ENCODE results near the gene IDH2.

Gene IDH2

DNA sequence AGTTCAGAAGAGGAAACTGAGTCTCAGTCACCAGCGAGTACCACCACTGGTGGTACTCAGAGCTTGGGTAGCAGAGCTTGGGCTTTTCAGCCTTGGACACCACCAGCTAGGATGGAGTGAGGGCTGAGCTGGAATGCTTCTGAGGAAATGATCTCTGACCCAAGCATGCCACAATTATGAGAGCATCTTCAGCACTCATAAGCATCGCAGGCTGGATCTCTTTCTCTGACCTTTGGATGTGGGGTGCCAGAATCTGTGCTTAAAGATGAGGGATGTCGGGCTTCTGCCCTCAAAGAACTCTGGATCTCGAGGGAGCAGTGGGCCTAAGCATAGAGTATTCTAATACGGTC is 64.8 kb downstream of the IDH2 start:
- Mint-ChIP-seq H3K27ac (peak overlapping the region; percentile 92), H3K9me3 (peaks cover 4% of the 10 kb centered on the region), H3K27me3 (no peaks in the 10 kb centered on the region), H3K36me3 (peaks cover 24% of the 10 kb centered on the region), H3K4me1 (peaks cover 78% of the 10 kb centered on the region), H3K4me3 (peak overlapping the region; percentile 50)
- ATAC-seq = no peak

DNA sequence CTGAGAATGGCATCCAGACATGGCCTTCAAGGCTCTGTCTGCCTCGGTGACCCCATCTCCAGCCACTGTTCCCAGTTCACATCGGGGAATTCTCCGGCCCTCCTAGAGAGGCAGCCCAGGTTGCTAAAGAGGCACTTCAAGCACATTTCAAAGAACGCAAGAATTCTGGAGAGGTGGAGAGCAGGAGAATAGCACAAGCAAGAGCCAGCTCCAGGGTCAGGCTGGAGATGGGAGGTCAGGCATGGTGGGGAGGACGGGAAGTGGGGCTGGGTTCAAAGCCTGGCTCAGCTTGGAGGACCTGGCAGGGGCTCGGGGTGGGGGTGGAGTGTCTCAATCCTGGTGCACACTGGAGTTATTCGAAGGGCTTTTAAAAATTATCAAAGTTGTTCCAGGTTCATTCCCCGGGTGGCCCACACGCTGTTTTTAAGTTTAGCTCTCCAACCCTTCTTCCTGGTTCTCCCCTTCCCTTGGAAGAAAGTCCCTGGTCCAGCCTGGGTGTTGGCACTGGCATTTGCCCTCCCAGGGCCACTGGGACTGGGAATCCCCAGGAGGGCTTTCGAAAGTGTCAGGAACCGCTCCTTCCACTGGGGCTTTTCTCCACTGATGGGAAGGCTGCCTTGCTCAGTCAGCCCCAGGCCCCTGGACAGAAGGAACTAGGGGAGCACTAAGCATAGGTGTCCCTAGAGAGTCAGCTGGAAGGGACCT is 65.3 kb downstream of the IDH2 start:
- H3K4me3 Mint-ChIP-seq = no peak overlapping the region
- peaks cover 24% of the 10 kb centered on the region for H3K36me3 Mint-ChIP-seq
- peak overlapping the region; percentile 92 for H3K27ac Mint-ChIP-seq
- peaks cover 82% of the 10 kb centered on the region for H3K4me1 Mint-ChIP-seq
- H3K27me3 Mint-ChIP-seq = no peaks in the 10 kb centered on the region
- ATAC-seq = no peak
- H3K9me3 Mint-ChIP-seq = peaks cover 4% of the 10 kb centered on the region

GRCh38 chr15:90036343-90036742 is 65.9 kb downstream of the IDH2 start:
- Mint-ChIP-seq H3K27ac (peak overlapping the region; percentile 92), H3K4me3 (no peak overlapping the region), H3K4me1 (peaks cover 88% of the 10 kb centered on the region), H3K36me3 (peaks cover 24% of the 10 kb centered on the region), H3K9me3 (peaks cover 4% of the 10 kb centered on the region), H3K27me3 (no peaks in the 10 kb centered on the region)
- ATAC-seq = no peak

DNA sequence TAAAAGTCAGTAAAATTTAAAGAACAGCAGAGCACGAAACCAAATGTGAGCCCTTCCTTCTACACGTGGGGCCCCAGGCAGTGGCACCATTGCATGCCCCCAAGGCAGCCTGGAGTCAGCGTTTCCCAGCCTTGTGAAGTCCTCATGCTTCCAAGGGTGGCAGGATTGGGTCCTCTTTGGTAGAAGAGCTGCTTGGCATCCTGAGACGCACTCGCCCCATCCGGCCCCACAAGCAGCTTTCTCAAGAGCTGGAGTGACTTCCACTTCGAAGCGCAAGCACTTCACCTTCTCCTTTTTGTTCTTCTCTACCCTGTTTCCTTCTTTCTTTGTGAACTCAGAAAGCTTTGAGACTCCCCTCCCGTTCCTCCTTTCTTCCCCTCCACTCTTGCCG is 66.4 kb downstream of the IDH2 start:
- peaks cover 4% of the 10 kb centered on the region for H3K9me3 Mint-ChIP-seq
- no peaks in the 10 kb centered on the region for H3K27me3 Mint-ChIP-seq
- no peak for ATAC-seq
- H3K27ac Mint-ChIP-seq = peak overlapping the region; percentile 92
- H3K4me3 Mint-ChIP-seq = no peak overlapping the region
- H3K4me1 Mint-ChIP-seq = peaks cover 87% of the 10 kb centered on the region
- H3K36me3 Mint-ChIP-seq = peaks cover 20% of the 10 kb centered on the region

DNA sequence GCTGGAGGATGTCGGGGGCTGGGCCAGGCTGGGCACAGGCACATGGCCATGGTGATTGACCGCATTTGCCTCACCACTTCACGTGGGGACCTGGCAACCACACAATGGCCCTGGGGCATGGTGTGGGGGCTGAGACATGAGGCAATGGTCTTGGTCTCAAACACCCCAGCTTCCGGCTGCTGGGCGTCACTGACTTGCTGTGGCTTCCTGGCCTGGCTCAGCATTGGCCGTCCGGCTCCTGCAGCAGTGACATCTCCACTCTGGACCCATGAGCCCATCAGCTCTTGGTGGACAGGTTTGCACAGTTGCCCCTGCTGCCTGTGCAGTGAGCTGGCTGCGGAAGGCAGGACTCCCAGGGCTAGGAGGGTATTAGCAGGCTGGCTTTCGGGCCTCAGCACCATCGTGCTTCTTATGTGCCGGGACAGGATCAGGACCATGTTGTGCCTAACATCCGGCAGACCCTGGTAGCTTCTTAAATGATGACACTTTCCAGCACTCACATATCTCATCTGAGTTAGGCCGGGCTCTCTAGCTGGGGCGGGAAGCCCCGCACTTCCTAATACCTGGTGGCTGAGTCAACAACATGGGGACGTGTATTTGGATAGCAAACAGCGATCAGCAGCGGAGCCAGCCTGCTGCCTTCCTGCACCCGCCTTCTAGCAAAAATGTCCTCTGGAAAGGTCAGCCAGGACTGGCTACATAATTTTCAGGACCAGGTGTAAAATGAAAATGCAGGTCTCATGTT is 67.0 kb downstream of the IDH2 start:
- Mint-ChIP-seq H3K4me3 (no peak overlapping the region), H3K4me1 (peaks cover 82% of the 10 kb centered on the region), H3K27ac (peak overlapping the region; percentile 92), H3K27me3 (no peaks in the 10 kb centered on the region), H3K9me3 (peaks cover 4% of the 10 kb centered on the region), H3K36me3 (peaks cover 17% of the 10 kb centered on the region)
- ATAC-seq = no peak

- H3K27ac Mint-ChIP-seq = peak overlapping the region; percentile 92
- no peaks in the 10 kb centered on the region for H3K27me3 Mint-ChIP-seq
- H3K9me3 Mint-ChIP-seq = peaks cover 5% of the 10 kb centered on the region
- peaks cover 72% of the 10 kb centered on the region for H3K4me1 Mint-ChIP-seq
- no peak overlapping the region for H3K4me3 Mint-ChIP-seq
- H3K36me3 Mint-ChIP-seq = peaks cover 18% of the 10 kb centered on the region
- no peak for ATAC-seq
These were observed 68.8 kb downstream of the IDH2 start for GRCh38 chr15:90033448-90033847.

Measured in stimulated activated memory B cell treated with anti-CD40 and anti-IgM and Interleukin-4, amounts not matched to agents 10 μg/mL and 1 μg/mL and 100 μg/mL, for 72 hours (primary cell).